ENCODE results near the gene KLF11. TPM values are rescaled to one million over a fixed set of nuclear protein-coding genes. Genes with fewer than 3 reads are reported as not detected.

The KLF11 gene
- total RNA-seq, 1 experiment from 2014 or later = 15.0 TPM

Small RNAs within 50 kb of the gene (small RNA-seq; reads per million reads assigned to genes)
- 0 to 0.06 reads per million in 2 experiments for gene RF00568

Other genes with a start within 250 kb of the KLF11 start
- 14.8 and 16.1 TPM in 2 replicates for gene TAF1B, start 200.1 kb upstream of the KLF11 start, total RNA-seq (2014; rRNA removed; shearing (Covaris generic))
- 0.57 and 0.72 TPM in 2 replicates for gene GRHL1, start 91.9 kb upstream of the KLF11 start, total RNA-seq (2014; rRNA removed; shearing (Covaris generic))
- 0.14 and 0.22 TPM in 2 replicates for gene CYS1, start 36.9 kb downstream of the KLF11 start, total RNA-seq (2014; rRNA removed; shearing (Covaris generic))
- 62.5 and 68.7 TPM in 2 replicates for gene RRM2, start 79.2 kb downstream of the KLF11 start, total RNA-seq (2014; rRNA removed; shearing (Covaris generic))